GM12801 (cell line): ENCODE results near the gene AP1B1.

Source experiments
- CTCF ChIP-seq: IDR thresholded peaks from one replicate; pipeline ENCODE4 v1.5.1; 2011; ENCODE audit warnings: control low read depth; ENCODE audit not compliant: insufficient read length; ENCODE audit errors: extremely low read depth

The AP1B1 gene

GRCh38 chr22:29369460-29369859 lies 18.9 kb downstream of the AP1B1 start:
- no peak for TF ChIP-seq CTCF

GRCh38 chr22:29359469-29359868 lies 28.9 kb downstream of the AP1B1 start:
- TF ChIP-seq CTCF = no peak

GRCh38 chr22:29353860-29354259 lies 34.5 kb downstream of the AP1B1 start:
- no peak for TF ChIP-seq CTCF

- TF ChIP-seq CTCF = no peak
Observed at GRCh38 chr22:29353286-29353685, 35.1 kb downstream of the AP1B1 start.

GRCh38 chr22:29352778-29353177 lies 35.6 kb downstream of the AP1B1 start:
- no peak for TF ChIP-seq CTCF

- TF ChIP-seq CTCF = no peak
Observed at GRCh38 chr22:29351891-29352290, 36.5 kb downstream of the AP1B1 start.

- TF ChIP-seq CTCF = no peak
Observed at GRCh38 chr22:29351042-29351441, 37.3 kb downstream of the AP1B1 start.

GRCh38 chr22:29348956-29349355 lies 39.4 kb downstream of the AP1B1 start:
- no peak for TF ChIP-seq CTCF
